ENCODE measurements around the gene ARID5B.

GRCh38 chr10:61986788-61987492 lies 85.4 kb downstream of the ARID5B start:
- TF ChIP-seq CTCF (IDR thresholded peaks at IDR 0.05) (no peak), POLR2A (IDR thresholded peaks at IDR 0.05) (no peak)
